ENCODE results near the gene NAP1L4.

NAP1L4 gene

GRCh38 chr11:2991452-2992233 lies 486 bp downstream of the NAP1L4 start:
- no peak for DNase-seq

GRCh38 chr11:2990617-2991451 lies 1.3 kb downstream of the NAP1L4 start:
- DNase-seq, result no peak

- DNase-seq, result no peak
These were observed 2.6 kb downstream of the NAP1L4 start for GRCh38 chr11:2989551-2989950.

GRCh38 chr11:2989006-2989405 lies 3.1 kb downstream of the NAP1L4 start:
- DNase-seq, result no peak

- DNase-seq, result no peak
These were observed 4.0 kb downstream of the NAP1L4 start for GRCh38 chr11:2987881-2988861.

GRCh38 chr11:2983908-2984307 lies 8.2 kb downstream of the NAP1L4 start:
- DNase-seq, result no peak

- DNase-seq, result no peak
These were observed 9.9 kb downstream of the NAP1L4 start for GRCh38 chr11:2982214-2982613.

- DNase-seq, result no peak
These were observed 11.0 kb downstream of the NAP1L4 start for GRCh38 chr11:2981130-2981529.

- no peak for DNase-seq
These were observed 11.8 kb downstream of the NAP1L4 start for GRCh38 chr11:2980168-2980840.

- DNase-seq, result no peak
These were observed 15.0 kb downstream of the NAP1L4 start for GRCh38 chr11:2977113-2977512.

GRCh38 chr11:2976294-2977063 lies 15.7 kb downstream of the NAP1L4 start:
- DNase-seq, result no peak

- DNase-seq, result no peak
These were observed 16.5 kb downstream of the NAP1L4 start for GRCh38 chr11:2975594-2975993.

- no peak for DNase-seq
These were observed 17.9 kb downstream of the NAP1L4 start for GRCh38 chr11:2974272-2974671.

GRCh38 chr11:2968341-2968900 lies 23.7 kb downstream of the NAP1L4 start:
- DNase-seq, result no peak

GRCh38 chr11:2964782-2965181 lies 27.3 kb downstream of the NAP1L4 start:
- DNase-seq, result no peak

GRCh38 chr11:2963761-2964160 lies 28.4 kb downstream of the NAP1L4 start:
- DNase-seq, result no peak

- DNase-seq, result no peak
These were observed 28.9 kb downstream of the NAP1L4 start for GRCh38 chr11:2963112-2963754.

- no peak for DNase-seq
These were observed 31.0 kb downstream of the NAP1L4 start for GRCh38 chr11:2961080-2961479.

- DNase-seq, result no peak
These were observed 32.0 kb downstream of the NAP1L4 start for GRCh38 chr11:2960139-2960538.

- DNase-seq, result no peak
These were observed 33.9 kb downstream of the NAP1L4 start for GRCh38 chr11:2958251-2958650.
